Hematopoietic multipotent progenitor cell treated with erythropoietin and hydrocortisone succinate and interleukin-3 and kit ligand, for 4 days (in vitro differentiated cells): ENCODE data around the gene CDC42EP4.
"Not testable (repeated sequence)": the region's sequence is repeated elsewhere in the genome, so short reads cannot be mapped to it uniquely, and the experiment has no call there.

ENCODE experiments used
- DNase-seq: peaks from one replicate; pipeline ENCODE4 v3.0.0-alpha.2; 2015

CDC42EP4 gene

GRCh38 chr17:73274490-73274889 is 37.3 kb downstream of the CDC42EP4 start:
- DNase-seq = no peak

DNA sequence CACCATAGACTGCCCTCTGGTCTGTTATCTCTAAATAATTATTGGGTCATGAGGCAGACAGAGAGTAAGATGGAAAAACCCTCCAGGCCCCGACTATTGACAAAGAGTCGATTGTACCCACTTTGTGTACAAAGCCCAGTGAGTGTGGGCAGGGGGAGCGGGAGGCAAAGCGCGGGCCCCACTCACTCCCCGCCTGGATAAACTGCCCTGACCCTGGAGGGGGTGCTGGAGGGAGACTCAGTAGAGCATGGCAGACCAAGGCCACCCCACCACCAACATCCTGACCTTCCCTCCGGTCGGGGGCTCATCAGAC is 38.9 kb downstream of the CDC42EP4 start:
- no peak for DNase-seq

GRCh38 chr17:73271072-73271471 is 40.7 kb downstream of the CDC42EP4 start:
- no peak for DNase-seq

DNA sequence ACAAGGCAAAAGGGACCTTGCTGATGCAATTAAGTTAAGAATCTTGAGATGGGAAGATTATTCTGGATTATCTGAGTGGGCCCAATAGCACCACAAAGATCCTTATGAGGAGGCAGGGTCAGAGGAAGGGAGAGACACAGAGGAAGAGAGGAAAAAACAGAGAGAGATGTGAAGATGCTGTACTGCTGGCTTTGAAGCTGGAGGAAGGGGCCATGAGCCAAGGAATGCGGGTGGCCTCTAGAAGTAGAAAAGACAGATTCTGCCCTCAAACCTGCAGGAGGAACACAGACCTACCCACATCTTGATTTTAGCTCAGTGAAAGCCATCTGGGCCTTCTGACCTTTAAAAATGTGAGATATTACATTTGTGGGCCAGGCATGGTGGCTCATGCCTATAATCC is 42.0 kb downstream of the CDC42EP4 start:
- no peak for DNase-seq

DNA sequence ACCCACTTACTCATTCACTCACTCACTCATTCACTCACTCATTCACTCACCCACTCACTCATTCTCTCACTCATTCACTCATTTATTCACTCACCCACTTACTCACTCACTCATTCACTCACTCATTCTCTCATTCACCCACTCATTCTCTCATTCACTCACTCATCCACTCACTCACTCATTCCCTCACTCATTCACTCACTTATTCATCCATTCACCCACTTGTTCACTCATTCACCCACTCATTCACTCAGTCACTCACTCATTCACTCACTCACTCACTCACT is 42.5 kb downstream of the CDC42EP4 start:
- no peak for DNase-seq

DNA sequence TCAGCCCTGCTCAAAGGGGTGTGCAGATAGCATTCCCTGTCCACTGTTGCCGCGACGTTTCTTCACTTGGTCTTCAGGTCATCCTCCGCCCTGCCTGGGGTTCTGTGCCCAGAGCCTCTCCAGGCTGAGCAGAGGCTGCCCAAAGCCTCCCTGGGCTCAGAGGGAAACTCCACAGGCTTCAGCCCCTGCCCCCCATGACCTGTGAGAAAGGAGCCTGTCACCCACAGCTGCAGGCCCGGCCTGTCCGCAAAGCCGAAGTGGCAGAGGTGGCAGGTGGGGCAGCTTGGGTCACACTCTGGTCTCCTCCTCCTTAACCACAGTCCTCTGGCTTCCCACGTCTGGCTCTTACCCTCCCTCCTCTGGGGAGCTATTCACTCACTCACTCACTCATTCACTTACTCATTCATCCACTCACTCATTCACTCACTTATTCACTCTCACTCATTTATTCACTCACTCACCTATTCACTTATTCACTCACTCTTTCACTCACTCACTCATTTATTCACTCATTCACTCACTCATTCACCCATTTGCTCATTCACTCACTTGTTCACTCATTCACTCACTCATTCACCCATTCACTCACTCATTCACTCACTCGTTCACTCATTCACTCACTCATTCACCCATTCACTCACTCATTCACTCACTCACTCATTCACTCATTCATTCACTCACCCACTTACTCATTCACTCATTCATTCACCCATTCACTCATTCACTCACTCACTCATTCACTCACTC is 43.0 kb downstream of the CDC42EP4 start:
- DNase-seq = no peak

GRCh38 chr17:73267648-73268537 is 43.9 kb downstream of the CDC42EP4 start:
- no peak for DNase-seq

DNA sequence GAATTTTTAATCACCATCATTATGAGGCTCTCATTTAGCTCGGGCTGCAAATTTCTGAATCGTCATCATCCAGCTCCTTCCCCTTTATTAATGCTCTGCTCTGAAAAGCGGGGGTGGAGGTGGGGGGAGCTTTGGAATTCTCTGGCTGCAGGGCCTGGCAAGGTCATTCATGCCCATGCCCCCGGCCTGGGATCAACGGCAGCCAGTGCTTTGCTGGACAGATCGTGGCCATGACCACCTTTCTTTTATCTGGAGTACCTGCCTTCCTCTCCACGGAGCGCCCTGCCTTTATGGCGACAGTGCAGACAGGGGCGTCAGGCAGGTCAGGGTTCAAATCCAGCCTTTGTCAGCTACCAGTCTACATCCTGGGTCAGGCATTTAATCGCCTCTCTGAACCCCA is 45.0 kb downstream of the CDC42EP4 start:
- DNase-seq = no peak

DNA sequence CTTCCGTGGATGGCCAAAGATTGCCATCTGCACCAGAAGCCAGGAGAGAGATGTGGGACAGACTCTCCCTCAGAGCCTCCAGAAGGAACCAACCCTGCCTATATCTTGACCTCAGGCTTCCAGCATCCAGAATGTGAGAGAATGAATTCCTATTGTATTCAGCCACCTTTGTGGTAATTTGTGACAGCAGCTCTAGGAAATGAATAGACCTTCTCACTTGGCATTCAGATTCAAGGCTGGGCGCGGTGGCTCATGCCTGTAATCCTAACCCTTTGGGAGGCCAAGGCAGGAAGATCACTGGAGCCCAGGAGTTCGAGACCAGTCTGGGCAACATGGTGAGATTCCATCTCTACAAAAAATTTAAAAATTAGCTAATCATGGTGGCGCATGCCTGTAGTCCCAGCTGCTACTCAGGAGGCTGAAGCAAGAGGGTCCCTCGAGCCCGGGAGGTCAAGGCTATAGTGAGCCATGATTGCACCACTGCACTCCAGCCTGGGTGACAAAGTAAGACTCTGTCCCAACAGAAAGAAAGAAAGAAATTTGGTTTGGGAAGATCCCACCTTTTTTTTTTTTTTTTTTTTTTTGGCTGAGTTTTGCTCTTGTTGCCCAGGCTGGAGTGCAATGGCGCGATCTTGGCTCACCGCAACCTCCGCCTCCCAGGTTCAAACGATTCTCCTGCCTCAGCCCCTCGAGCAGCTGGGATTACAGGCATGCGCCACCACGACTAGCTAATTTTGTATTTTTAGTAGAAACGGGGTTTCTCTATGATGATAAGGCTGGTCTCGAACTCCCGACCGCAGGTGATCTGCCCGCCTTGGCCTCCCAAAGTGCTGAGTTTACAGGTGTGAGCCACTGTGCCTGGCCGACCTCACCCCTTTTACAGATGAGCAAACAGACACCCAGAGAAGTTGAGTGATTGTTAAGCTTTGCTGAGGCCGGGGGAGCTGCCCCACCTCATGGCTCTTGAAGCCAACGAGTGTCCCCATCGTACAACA is 45.9 kb downstream of the CDC42EP4 start:
- DNase-seq = no peak

GRCh38 chr17:73264448-73264847 is 47.4 kb downstream of the CDC42EP4 start:
- not testable (repeated sequence) for DNase-seq

- DNase-seq = no peak
These were observed 48.8 kb downstream of the CDC42EP4 start for GRCh38 chr17:73262676-73263642.

- no peak for DNase-seq
These were observed 49.7 kb downstream of the CDC42EP4 start for GRCh38 chr17:73261952-73262675.

DNA sequence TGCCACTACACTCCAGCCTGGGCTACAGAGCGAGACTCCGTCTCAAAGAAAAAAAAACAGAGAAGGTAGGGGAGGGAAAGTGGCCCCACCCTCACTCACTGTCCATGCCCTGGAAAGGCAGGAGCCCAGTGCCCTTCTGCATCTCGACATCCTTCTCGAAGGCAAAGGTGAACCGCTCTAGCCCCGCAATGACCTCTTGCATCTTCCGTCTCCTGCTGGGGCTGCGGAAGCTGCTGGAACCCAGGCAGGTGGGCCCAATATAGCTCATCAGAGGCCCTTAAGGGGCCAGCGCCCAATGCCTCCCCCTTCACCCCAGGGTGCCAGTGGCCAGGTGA is 50.2 kb downstream of the CDC42EP4 start, which contains the start of gene CPSF4L:
Gene CPSF4L, minus strand, starts transcription at position 264 of the 335 bp plus-strand sequence. Its CDS starts 62 bp downstream, at position 202.
- DNase-seq = no peak

DNA sequence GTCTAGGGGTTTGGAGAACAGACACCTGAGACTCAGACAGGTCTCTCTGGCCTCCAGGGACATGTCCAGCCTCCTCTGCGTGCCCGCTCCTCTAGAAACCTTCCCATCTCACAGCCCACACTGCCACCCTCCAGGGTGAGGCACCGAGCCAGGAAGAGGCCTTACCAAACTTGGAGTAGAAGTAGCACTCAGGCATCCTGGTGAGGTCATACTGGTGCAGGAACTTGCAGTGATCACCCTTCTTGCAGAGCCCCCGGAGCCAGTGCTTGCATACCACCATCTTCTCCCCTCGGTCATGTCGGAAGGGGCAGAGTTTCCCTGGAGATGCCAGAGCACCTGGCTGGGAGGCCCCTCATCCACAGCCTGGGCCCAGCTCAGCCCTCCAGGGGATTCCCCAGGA is 54.3 kb downstream of the CDC42EP4 start:
- no peak for DNase-seq

GRCh38 chr17:73256220-73256619 is 55.6 kb downstream of the CDC42EP4 start:
- DNase-seq = no peak

DNA sequence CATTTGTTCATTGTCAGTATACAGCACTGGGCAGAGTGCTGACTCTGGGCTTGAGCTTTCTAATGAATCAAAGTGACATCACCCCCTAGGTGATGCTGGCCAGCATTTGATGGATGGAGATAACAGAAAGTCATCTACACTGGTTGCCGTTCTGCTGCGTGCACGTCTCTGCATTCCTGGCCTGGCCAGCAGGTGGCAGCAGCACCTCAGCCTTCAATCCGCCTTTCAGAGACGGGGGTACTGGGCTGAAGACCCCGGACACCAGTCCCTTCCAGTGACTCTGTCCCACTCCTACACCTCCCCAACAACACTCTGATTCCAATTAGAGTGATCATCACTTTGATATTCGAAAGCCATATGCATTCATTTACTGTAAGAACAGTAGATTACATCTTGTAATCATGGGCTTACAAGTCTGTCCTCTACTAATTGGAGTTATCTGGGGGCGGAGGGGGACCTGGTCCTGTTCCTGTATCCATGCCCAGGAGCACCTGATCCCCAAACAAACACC is 56.1 kb downstream of the CDC42EP4 start:
- DNase-seq = peak; percentile 54

GRCh38 chr17:73251871-73252270 is 59.9 kb downstream of the CDC42EP4 start:
- DNase-seq = no peak

- DNase-seq = no peak
These were observed 60.8 kb downstream of the CDC42EP4 start for GRCh38 chr17:73250851-73251640.

- no peak for DNase-seq
These were observed 62.1 kb downstream of the CDC42EP4 start for GRCh38 chr17:73249700-73250099.

- no peak for DNase-seq
These were observed 63.3 kb downstream of the CDC42EP4 start for GRCh38 chr17:73248532-73248931.
